Endodermal cell (in vitro differentiated cells): ENCODE results near the gene ELAVL3. TPM values are rescaled to one million over a fixed set of nuclear protein-coding genes. Genes with fewer than 3 reads are reported as not detected.

ENCODE experiments used
- DNase-seq: peaks from one replicate; pipeline ENCODE4 v3.0.0-alpha.2; 2017
- H3K27ac ChIP-seq: 2 replicates; pipeline ENCODE4 v1.5.1; 2013; ENCODE audit warnings: mild to moderate bottlenecking, low read depth, low read length, moderate library complexity
- H3K27me3 ChIP-seq: 2 replicates; pipeline ENCODE4 v1.6.1; 2013; ENCODE audit warnings: mild to moderate bottlenecking, low read length, moderate library complexity; ENCODE audit not compliant: insufficient read depth, control insufficient read depth, poor library complexity, severe bottlenecking
- H3K36me3 ChIP-seq: 2 replicates; pipeline ENCODE4 v1.7.0; 2013; ENCODE audit warnings: mild to moderate bottlenecking, low read length, moderate library complexity; ENCODE audit not compliant: control insufficient read depth, insufficient read depth
- H3K4me1 ChIP-seq: one replicate; pipeline ENCODE4 v1.7.0; 2013; ENCODE audit warnings: low read length; ENCODE audit not compliant: control insufficient read depth, insufficient read depth
- H3K4me3 ChIP-seq: 2 replicates; pipeline ENCODE4 v1.5.1; 2013; ENCODE audit warnings: mild to moderate bottlenecking, low read length, moderate library complexity
- H3K9ac ChIP-seq: 2 replicates; pipeline ENCODE4 v1.6.1; 2013; ENCODE audit warnings: mild to moderate bottlenecking, low read length, moderate library complexity; ENCODE audit not compliant: poor library complexity, severe bottlenecking; ENCODE audit errors: extremely low read depth
- H3K9me3 ChIP-seq: 2 replicates; pipeline ENCODE4 v1.6.1; 2013; ENCODE audit warnings: mild to moderate bottlenecking, low read length, moderate library complexity; ENCODE audit not compliant: control insufficient read depth
- H3K27ac Mint-ChIP-seq: 2 replicates; pipeline ENCODE4 v1.8.0; 2020; ENCODE audit warnings: mixed read lengths
- H3K27me3 Mint-ChIP-seq: 2 replicates; pipeline ENCODE4 v1.8.0; 2021; ENCODE audit warnings: mild to moderate bottlenecking, mixed read lengths; ENCODE audit not compliant: insufficient read depth
- H3K36me3 Mint-ChIP-seq: 2 replicates; pipeline ENCODE4 v1.8.0; 2020; ENCODE audit warnings: low read depth, mixed read lengths
- H3K4me1 Mint-ChIP-seq: 2 replicates; pipeline ENCODE4 v1.8.0; 2020; ENCODE audit warnings: mixed read lengths
- H3K4me3 Mint-ChIP-seq: 2 replicates; pipeline ENCODE4 v1.8.0; 2020; ENCODE audit warnings: mild to moderate bottlenecking, moderate library complexity, mixed read lengths
- H3K9me3 Mint-ChIP-seq: 2 replicates; pipeline ENCODE4 v1.8.0; 2020; ENCODE audit warnings: mild to moderate bottlenecking, mixed read lengths
- WGBS, 2 experiments: methylation state at CpG; one replicate each; pipeline versions ENCODE4 v1.1.5 to v1.1.7; 2013; ENCODE audit warnings: missing lambda C conversion rate in 2 of 2, mixed read lengths in 1 of 2; ENCODE audit not compliant: insufficient coverage in 1 of 2, insufficient read length in 1 of 2; 5-methylcytosine and 5-hydroxymethylcytosine counted together
- microRNA-seq: library from miRNA; unstranded; fragments of <30 nt; microRNA quantifications from one replicate; pipeline ENCODE4 v1.2.0, GENCODE V29; 2020; ENCODE audit warnings: borderline microRNAs expressed
- total RNA-seq, 2 donors: library from RNA; stranded (reverse); fragmentation: NEBNext Ultra II Directional in 1 of 2; extraction: Animal tissue kit (Norgen Biotek cat#: 25700) in 1 of 2; gene quantifications; 2 replicates in 1 of 2; 3 replicates in 1 of 2; pipeline ENCODE4 v1.2.1, GENCODE V29; 2021
- TF ChIP-seq, protein P1 (sequence below): fragments of 200-600 bp; sonication (generic); conservative IDR thresholded peaks from 2 replicates; pipeline ENCODE4 v1.5.0; 2021; ENCODE audit warnings: antibody characterized with exemption, mild to moderate bottlenecking

ELAVL3 gene
- total RNA-seq, 2 donors from 2014 or later, result 0.55 TPM; not detected in 1

DNA sequence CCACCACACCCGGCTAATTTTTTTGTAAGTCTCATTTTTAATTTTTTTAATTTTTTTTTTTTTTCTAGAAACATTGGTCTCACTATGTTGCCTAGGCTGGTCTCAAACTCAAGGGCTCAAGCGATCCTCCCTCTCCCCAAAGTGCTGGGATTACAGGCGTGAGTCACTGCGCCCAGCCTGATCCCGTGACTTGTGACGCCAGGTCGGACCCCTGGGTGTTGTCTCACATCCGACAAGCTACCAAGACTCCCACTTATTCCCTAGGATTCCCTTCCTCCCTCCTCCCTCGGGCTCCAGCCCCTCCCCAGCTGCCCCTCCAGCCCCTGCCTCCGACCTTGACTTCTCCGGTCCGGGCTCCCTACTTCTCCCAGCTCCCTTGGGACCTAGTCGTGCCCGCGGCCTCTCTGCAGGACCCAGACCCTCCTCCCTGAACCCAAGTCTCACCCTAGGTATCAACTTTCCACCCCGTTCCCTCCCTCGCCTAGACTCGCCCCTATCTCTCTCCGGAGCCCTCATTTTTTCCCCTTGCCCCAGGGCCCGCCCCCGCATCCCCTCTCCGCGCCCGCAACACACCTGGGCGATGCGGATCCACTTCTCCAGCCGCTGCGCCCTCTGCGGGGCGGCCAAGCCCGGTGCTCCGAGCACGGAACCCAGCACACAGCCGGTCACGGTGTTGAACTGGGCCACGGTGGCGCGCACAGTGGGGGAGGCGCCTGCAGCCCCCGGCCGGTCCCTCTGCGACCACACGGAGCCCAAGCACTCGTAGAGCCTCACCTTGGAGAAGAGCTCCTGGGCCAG is 74.8 kb downstream of the ELAVL3 start:
- Histone ChIP-seq H3K9ac (no peak overlapping the region), H3K4me1 (no peaks in the 10 kb centered on the region), H3K36me3 (peaks cover 4% of the 10 kb centered on the region), H3K27ac (no peak overlapping the region), H3K4me3 (no peak overlapping the region), H3K9me3 (no peaks in the 10 kb centered on the region), H3K27me3 (no peaks in the 10 kb centered on the region)
- 50 to 76% methylated on average over 14 to 44 of the region's 44 CpGs for WGBS, 2 experiments
- DNase-seq, result peak; percentile 88
- no peaks in the 10 kb centered on the region for H3K27me3 Mint-ChIP-seq
- peaks cover 50% of the 10 kb centered on the region for H3K36me3 Mint-ChIP-seq
- H3K9me3 Mint-ChIP-seq, result no peaks in the 10 kb centered on the region
- TF ChIP-seq, protein P1, sequence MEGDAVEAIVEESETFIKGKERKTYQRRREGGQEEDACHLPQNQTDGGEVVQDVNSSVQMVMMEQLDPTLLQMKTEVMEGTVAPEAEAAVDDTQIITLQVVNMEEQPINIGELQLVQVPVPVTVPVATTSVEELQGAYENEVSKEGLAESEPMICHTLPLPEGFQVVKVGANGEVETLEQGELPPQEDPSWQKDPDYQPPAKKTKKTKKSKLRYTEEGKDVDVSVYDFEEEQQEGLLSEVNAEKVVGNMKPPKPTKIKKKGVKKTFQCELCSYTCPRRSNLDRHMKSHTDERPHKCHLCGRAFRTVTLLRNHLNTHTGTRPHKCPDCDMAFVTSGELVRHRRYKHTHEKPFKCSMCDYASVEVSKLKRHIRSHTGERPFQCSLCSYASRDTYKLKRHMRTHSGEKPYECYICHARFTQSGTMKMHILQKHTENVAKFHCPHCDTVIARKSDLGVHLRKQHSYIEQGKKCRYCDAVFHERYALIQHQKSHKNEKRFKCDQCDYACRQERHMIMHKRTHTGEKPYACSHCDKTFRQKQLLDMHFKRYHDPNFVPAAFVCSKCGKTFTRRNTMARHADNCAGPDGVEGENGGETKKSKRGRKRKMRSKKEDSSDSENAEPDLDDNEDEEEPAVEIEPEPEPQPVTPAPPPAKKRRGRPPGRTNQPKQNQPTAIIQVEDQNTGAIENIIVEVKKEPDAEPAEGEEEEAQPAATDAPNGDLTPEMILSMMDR, result peak; percentile 62
- no peak overlapping the region for H3K27ac Mint-ChIP-seq
- no peak overlapping the region for H3K4me3 Mint-ChIP-seq
- H3K4me1 Mint-ChIP-seq, result no peaks in the 10 kb centered on the region

- Mint-ChIP-seq H3K27me3 (no peaks in the 10 kb centered on the region), H3K4me3 (no peak overlapping the region), H3K4me1 (no peaks in the 10 kb centered on the region), H3K36me3 (peaks cover 53% of the 10 kb centered on the region), H3K27ac (peak overlapping the region; percentile 44), H3K9me3 (no peaks in the 10 kb centered on the region)
- Histone ChIP-seq H3K36me3 (peaks cover 4% of the 10 kb centered on the region), H3K4me3 (no peak overlapping the region), H3K4me1 (no peaks in the 10 kb centered on the region), H3K27me3 (no peaks in the 10 kb centered on the region), H3K9me3 (no peaks in the 10 kb centered on the region), H3K9ac (no peak overlapping the region), H3K27ac (no peak overlapping the region)
- TF ChIP-seq, protein P1, result no peak
- 75 to 83% methylated on average over 7 to 9 of the region's 9 CpGs for WGBS, 2 experiments
- DNase-seq, result no peak
Observed at GRCh38 chr19:11404588-11405222, 76.1 kb downstream of the ELAVL3 start.

DNA sequence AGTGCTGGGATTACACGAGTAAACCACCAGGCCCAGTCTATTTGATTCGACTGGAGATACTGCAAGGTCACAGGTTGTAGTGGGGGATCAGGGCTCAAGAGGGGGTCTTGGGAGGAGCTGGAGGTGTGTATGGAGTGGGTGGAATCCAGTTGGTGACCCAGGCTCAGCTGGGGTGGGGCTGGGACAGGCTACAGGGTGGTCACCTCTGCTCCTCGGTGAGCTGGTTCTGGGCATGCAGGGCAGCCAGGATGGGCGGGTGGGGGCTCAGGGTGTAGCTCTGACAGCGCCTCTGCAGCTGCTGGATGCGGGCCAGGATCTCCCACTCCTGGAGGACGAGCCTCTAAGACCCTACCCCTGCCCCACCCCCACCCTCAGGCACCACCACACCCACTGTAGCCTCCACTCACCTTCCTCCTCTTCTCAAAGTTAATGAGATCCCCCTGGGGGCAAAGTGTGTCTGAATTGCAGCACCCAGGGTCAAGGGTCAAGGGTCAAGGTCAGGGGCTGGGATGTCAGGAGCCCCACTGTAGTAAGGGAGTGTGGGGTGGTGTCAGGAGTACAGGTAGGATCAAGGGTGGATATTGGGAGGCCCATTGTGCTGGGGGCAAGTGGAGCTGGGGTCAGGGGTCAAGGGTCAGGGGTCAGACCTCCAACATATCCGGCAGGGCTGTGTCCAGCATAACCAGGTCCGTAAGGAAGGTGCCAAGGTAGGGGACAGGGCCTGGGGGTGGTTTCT is 78.9 kb downstream of the ELAVL3 start:
- H3K27ac ChIP-seq, result no peak overlapping the region
- no peak overlapping the region for H3K9ac ChIP-seq
- H3K4me3 Mint-ChIP-seq, result no peak overlapping the region
- no peaks in the 10 kb centered on the region for H3K4me1 ChIP-seq
- no peaks in the 10 kb centered on the region for H3K9me3 ChIP-seq
- no peaks in the 10 kb centered on the region for H3K9me3 Mint-ChIP-seq
- no peaks in the 10 kb centered on the region for H3K27me3 Mint-ChIP-seq
- TF ChIP-seq, protein P1, result no peak
- no peak overlapping the region for H3K27ac Mint-ChIP-seq
- no peaks in the 10 kb centered on the region for H3K27me3 ChIP-seq
- DNase-seq, result no peak
- no peaks in the 10 kb centered on the region for H3K4me1 Mint-ChIP-seq
- peaks cover 4% of the 10 kb centered on the region for H3K36me3 ChIP-seq
- WGBS, 2 experiments, result 97% methylated on average over 9 of the region's 9 CpGs; no CpG with 5 or more reads in 1 of the 2 experiments
- H3K36me3 Mint-ChIP-seq, result peaks cover 50% of the 10 kb centered on the region
- H3K4me3 ChIP-seq, result no peak overlapping the region

Small RNA genes within 50 kb of the gene (microRNA-seq; reads per million reads assigned to microRNA genes)
- gene MIR7974, result not detected

Other genes starting within 250 kb of the ELAVL3 start
- not detected for gene ANGPTL8, start 241.4 kb downstream of the ELAVL3 start, total RNA-seq
- gene DOCK6, start 218.5 kb downstream of the ELAVL3 start, total RNA-seq, result 100 to 1,000 TPM in 1 of 2 donors, 10 to 100 TPM in 1; 93.8 to 111 TPM
- not detected for gene TSPAN16, start 184.9 kb downstream of the ELAVL3 start, total RNA-seq
- gene RAB3D, start 141.4 kb downstream of the ELAVL3 start, total RNA-seq, result 10 to 100 TPM; 37.2 to 43.2 TPM
- 10 to 100 TPM; 58.2 to 58.9 TPM for gene TMEM205, start 134.8 kb downstream of the ELAVL3 start, total RNA-seq
- 10 to 100 TPM; 12.2 to 15.2 TPM for gene CCDC159, start 134.5 kb downstream of the ELAVL3 start, total RNA-seq
- gene PLPPR2, start 125.6 kb downstream of the ELAVL3 start, total RNA-seq, result 1 to 10 TPM; 3.1 to 6.8 TPM
- gene SWSAP1, start 106.4 kb downstream of the ELAVL3 start, total RNA-seq, result 1 to 10 TPM; 2.2 to 2.8 TPM
- 10 to 100 TPM; 27.0 to 39.5 TPM for gene EPOR, start 96.7 kb downstream of the ELAVL3 start, total RNA-seq
- gene RGL3, start 61.7 kb downstream of the ELAVL3 start, total RNA-seq, result 100 to 1,000 TPM; 125 to 131 TPM
- 1 to 10 TPM in 1 of 2 donors, under 1 TPM in 1; 0.88 to 2.4 TPM for gene ODAD3, start 45.9 kb downstream of the ELAVL3 start, total RNA-seq
- gene PRKCSH, start 45.4 kb downstream of the ELAVL3 start, total RNA-seq, result 100 to 1,000 TPM; 454 to 459 TPM
- 10 to 100 TPM; 12.3 to 12.6 TPM for gene ZNF653, start 24.8 kb upstream of the ELAVL3 start, total RNA-seq
- gene ECSIT, start 48.1 kb upstream of the ELAVL3 start, total RNA-seq, result 10 to 100 TPM; 24.7 to 26.2 TPM
- 10 to 100 TPM; 12.8 to 16.2 TPM for gene CNN1, start 57.8 kb upstream of the ELAVL3 start, total RNA-seq
- gene ELOF1, start 78.2 kb upstream of the ELAVL3 start, total RNA-seq, result 10 to 100 TPM; 62.6 to 68.7 TPM
- 1 to 10 TPM; 2.1 to 3.8 TPM for gene ACP5, start 96.6 kb upstream of the ELAVL3 start, total RNA-seq
- 10 to 100 TPM; 22.0 to 30.5 TPM for gene ZNF627, start 116.4 kb upstream of the ELAVL3 start, total RNA-seq